Hepatocyte (in vitro differentiated cells): ENCODE results near the gene USP17L10.
"Not testable (repeated sequence)": the region's sequence is repeated elsewhere in the genome, so short reads cannot be mapped to it uniquely, and the experiment has no call there.

ENCODE experiments used
- CTCF ChIP-seq: fragments of 200-600 bp; sonication (generic); IDR thresholded peaks from 2 replicates; pipeline ENCODE4 v1.5.1; 2016; ENCODE audit warnings: antibody characterized with exemption, mild to moderate bottlenecking; ENCODE audit not compliant: poor library complexity
- EZH2 ChIP-seq: fragments of 200-600 bp; sonication (generic); IDR thresholded peaks from 2 replicates; pipeline ENCODE4 v1.6.1; 2016; ENCODE audit warnings: antibody characterized with exemption, mild to moderate bottlenecking, borderline replicate concordance

- not testable (repeated sequence) for TF ChIP-seq CTCF, EZH2
Measured at GRCh38 chr4:9247953-9248680, 37.7 kb downstream of the USP17L10 start, which contains the start of gene USP17L18.
